UCSD-AML1 (cell line): ENCODE data around the gene TTBK2.
"Not testable (repeated sequence)": the region's sequence is repeated elsewhere in the genome, so short reads cannot be mapped to it uniquely, and the experiment has no call there.

ENCODE experiments used
- DNase-seq: peaks from one replicate; lab custom pipeline; 2025; ENCODE audit not compliant: unreplicated experiment; lab: John Stamatoyannopoulos, UW

TTBK2 gene

DNA sequence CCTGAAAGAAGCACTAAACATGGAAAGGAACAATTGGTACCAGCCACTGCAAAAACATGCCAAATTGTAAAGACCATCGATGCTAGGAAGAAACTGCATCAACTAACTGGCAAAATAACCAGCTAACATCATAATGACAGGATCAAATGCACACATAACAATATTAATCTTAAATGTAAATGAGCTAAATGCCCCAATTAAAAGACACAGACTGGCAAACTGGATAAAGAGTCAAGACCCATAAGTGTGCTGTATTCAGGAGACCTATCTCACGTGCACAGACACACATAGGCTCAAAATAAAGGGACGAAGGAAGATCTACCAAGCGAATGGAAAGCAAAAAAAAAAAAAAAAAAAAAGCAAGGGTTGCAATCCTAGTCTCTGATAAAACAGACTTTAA is 154.5 kb downstream of the TTBK2 start:
- DNase-seq = not testable (repeated sequence)

DNA sequence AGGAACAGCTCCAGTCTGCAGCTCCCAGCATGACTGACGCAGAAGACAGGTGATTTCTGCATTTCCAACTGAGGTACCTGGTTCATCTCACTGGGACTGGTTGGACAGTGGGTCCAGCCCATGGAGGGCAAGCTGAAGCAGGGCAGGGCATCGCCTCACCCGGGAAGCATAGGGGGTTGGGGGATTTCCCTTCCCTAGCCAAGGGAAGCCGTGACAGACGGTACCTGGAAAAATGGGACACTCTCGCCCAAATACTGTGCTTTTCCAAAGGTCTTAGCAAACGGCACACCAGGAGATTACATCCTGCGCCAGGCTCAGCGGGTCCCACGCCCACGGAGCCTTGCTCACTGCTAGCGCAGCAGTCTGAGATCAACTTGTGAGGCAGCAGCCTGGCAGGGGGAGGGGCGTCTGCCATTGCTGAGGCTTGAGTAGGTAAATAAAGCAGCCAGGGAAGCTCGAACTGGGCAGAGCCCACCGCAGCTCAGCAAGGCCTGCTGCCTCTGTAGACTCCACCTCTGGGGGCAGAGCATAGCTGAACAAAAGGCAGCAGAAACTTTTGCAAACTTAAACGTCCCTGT is 156.3 kb downstream of the TTBK2 start:
- DNase-seq = not testable (repeated sequence)

DNA sequence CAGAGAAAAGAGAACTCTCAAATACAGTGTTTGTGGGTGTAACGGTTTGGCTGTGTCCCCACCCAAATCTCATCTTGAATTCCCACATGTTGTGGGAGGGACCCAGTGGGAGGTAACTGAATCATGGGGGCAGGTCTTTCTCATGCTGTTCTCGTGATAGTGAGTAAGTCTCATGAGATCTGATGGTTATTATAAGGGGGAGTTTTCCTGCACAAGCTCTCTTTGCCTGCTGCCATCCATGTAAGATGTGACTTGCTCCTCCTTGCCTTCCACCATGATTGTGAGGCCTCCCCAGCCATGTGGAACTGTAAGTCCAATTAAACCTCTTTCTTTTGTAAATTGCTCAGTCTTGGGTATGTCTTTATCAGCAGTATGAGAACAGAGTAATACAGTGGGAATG is 158.8 kb downstream of the TTBK2 start:
- DNase-seq = not testable (repeated sequence)

DNA sequence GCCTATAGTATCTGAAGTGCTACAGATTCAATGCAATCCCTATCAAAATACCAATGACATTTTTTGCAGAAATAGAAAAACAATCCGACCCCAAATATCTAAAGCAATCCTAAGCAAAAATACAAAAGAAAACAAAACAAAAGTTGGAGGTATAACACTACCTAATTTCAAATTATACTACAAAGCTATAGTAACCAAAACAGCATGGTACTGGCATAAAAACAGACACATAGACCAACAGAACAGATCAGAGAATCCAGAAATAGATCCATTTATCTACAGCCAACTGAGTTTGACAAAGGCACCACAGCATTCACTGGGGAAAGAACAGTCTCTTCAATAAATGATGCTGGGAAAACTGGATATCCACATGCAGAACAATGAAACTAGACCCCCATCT is 159.8 kb downstream of the TTBK2 start:
- DNase-seq = no peak

DNA sequence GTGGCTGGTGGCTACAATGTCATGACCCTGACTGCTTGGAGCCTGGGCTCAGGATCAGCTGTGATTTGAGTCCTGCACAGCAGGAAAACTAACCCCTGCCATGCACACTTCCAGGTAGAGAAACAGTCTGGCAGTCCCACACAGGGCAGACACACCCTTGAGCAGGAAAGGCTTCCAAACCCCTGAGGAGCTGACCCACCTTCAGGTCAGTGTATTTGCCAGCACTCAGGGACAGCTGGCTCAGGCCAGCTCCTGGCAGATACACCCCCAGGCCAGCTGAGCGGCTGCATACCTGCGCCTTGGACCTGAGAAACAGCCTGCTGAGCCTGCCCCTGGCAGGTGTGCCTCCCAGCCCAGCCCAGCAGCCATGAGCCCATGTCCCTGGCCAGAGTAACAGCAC is 161.5 kb downstream of the TTBK2 start:
- no peak for DNase-seq

DNA sequence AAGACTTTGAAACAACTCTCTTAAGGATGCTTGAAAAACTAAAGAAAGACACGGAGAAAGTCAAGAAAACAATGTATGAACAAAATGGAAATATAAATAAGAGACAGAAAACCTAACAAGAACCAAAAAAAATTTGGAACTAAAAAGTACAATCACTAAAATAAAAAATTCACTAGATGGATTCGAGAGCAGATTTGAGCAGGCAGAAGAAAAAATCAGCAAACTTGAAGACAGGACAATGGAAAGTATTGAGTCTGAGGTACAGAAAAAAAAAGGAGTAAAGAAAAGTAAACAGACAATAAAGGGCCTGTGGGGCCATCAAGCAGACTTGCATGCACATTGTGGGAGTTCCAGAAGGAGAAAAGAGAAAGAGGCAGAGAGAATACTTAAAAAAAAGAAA is 170.3 kb downstream of the TTBK2 start:
- no peak for DNase-seq

DNA sequence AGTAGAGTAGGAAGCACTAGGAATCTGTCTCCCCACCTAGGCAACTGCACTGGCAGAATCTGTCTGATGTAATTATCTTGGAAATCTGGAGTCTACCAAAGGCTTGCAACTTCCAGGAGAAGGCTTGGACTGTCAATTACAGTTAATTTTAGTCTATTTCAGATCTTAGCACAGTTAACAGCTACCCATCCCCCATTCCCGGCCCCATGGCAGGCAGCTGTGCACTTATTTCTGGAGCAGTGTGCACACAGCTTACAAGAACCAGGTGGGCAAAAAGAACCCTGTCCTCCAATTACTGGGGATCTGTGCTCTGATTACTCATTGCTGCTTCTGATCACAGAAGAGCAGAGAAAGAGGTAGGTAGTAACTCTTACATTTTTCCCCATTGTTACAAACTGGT is 171.3 kb downstream of the TTBK2 start:
- DNase-seq = no peak

DNA sequence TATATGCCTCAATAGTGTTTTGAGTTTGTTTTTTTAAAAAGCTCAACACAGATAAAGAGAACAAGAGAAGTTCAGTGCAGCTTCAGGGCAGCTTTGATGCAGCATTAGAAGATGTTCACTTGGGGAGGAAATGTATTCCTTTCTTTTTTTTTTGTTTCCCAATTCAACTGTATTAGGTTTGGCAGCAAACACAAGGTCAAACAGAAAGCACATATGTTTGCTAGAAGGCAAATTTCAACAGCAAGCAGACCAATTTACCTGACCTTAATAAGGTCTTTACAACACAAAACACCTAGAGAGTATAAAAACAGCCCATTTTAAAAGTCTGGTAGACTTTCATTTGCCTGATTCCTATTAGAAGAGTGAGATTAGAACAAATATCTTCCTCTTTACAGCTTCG is 176.4 kb downstream of the TTBK2 start:
- no peak for DNase-seq

DNA sequence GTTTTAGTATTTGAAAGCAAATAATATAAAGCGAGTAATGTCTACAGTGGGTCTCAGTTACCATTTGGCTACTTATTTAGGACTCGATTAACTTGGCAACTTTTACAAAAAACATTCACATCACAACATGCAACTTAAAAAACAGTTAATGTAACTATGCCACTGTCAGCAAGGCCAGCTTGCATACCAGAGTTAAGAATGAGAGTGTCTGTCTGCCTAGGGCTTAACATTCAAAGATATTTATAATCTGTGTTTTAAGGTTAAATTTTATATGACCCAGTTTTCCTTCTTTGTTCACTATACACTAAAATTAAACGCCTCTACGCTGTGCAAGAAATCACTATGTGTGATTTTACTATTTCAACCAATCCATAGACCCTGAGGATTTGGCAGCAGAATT is 178.4 kb downstream of the TTBK2 start:
- no peak for DNase-seq

DNA sequence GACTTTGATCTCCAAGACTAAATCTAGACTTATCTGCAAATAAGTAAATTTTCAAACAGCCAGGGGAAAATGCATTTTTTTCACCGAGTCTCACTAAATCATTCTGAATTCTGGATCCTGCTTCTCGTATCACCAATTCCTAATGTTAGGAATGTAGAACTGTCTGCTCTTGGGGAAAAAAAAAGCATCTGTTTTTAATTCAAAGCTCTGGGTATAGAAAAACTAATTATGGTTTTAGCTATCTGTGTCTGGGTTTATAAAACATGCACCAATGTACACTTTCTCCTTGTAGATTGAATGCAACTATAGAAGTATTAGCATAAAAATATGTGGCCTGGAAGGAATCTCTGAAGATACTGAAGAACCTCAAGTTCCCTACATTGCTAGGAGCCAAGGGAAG is 178.9 kb downstream of the TTBK2 start:
- no peak for DNase-seq

DNA sequence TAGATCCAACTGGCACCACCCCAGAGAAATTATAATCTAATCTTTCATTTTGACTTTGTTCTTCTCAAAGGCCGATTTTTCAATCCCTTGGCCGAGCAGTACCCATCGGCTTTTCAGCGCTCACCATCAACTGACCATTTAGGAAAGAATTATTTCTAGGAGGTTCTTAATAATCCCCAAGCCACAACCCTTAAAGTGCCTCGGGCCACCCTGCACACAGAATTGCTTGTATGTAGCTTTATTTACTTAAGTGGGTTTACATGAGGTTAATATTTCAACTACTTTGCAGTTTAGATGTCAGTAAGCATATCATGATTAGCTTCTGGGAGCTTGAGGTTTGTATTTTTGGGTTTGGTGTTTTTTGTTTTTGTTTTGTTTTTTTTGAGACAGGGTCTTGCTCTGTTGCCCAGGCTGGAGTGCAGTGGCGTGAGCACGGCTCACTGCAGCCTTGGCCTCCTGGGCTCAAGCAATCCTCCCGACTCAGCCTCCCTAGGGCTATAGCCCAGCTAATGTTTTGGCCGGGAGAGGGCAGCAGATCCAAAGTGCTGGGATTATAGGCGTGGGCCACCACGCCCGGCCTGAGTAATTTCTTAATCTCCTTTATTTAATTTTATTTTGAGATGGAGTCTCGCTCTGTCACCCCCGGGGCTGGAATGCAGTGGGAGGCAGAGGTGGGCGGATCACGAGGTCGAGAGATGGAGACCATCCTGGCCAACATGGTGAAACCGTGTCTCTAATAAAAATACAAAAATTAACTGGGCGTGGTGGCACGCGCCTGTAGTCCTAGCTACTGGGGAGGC is 182.8 kb downstream of the TTBK2 start:
- no peak for DNase-seq

DNA sequence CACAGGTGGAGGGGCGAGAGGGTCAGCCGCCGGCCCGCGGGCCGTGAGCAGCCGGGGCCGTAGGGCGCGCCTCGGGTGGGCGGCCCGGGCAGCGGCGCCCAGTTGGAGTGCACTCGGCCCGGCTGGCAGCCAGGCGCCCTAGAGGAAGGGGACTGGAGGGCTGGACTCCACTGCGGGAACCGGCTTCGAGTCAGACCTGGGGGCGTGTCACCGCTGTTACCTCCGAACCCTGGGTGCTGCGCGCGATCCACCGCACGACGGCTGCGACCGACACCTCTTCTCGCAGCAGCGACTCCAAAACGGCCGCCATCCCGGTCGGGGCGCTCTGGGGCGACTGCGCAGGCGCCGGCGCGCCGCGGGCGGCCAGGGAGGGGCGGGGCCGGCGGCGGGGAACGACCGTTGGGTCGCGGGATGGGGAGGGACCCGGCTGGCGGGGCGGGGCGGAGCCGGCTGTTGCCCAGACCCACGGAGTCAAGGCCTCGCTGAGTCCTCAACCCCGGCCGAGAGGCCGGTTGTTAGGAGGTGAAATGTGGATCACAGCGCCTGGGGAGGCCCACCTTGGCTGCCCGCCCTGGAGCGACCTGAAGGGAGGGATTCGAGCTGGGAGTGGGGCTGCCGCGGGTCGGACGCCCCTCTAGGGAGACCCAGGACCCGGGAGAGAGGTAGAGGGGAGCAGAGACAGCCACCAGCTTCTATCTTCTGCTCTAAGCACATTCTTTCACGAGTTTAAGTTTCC is 183.6 kb downstream of the TTBK2 start, which contains the start of gene CDAN1:
TSS of gene CDAN1 (minus strand) at position 336 of the 736 bp plus-strand sequence. CDS start at position 310, 26 bp downstream.
- DNase-seq = peak; percentile 91

DNA sequence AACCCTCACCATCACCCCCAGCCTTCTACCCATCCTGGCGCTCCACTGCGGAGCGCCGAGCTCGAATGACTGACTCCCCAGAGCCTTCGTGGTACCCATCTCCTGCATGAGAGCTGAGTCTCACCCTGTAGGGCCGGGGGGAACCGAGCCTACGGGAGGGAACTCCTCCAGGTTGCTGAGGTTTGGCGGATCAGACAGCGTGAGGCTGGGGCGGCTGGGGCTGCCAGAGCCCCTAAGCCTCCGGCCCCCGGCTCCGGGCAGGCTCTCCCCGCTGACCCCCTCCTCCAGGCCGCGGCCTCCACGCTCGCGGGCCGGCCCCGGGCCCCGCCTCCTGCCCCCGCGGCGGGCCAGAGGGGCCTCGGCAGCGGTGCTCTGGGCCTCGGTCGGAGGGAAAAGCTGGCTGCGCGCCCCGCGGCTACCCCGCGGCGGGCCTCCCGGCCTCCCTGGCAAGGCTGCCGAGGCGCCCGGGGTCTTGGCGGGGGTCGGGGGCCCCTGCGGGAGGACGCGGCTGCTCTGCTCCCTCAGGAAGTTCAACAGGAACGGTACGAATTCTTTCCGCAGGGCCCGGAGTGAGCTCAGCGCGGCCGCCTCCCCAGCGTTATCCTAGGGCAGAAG is 184.3 kb downstream of the TTBK2 start:
- peak; percentile 41 for DNase-seq

DNA sequence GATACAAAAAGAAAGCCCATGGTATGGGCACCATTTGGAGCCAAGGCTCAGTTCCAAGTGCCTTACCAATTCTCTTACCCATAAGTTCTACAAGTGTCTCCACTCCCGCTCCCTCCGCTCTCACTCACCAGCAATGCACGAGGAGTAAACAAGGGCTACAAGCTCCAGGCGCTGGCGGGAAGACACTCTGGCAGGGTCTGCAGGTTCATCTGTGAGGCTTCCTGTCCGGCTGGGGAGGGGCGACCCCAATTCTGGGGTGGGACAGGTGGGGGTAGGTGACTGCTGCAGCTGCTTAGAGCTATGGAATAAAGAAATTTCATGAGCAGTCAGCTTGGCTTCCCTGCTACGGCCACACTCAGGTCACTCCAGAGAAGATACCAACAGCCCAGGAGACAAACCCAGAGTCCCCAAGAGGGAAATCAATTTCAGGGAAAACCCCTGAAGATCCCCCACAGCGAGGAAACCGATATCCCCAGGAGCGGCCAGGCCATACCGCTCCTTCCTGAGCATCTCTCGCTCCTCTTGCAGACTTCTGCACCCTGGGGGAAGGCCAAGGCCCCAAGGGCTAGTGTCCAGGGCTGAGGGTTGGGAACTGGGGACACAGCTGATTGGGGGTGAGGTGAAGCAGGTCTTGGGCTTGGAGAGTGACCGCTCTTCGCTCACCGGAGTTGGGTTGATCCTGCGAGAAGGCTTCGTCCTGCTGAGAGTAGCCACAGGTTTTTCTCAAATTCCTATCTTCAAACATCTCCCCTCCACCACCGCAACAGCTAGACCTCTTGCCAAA is 185.0 kb downstream of the TTBK2 start:
- DNase-seq = no peak

DNA sequence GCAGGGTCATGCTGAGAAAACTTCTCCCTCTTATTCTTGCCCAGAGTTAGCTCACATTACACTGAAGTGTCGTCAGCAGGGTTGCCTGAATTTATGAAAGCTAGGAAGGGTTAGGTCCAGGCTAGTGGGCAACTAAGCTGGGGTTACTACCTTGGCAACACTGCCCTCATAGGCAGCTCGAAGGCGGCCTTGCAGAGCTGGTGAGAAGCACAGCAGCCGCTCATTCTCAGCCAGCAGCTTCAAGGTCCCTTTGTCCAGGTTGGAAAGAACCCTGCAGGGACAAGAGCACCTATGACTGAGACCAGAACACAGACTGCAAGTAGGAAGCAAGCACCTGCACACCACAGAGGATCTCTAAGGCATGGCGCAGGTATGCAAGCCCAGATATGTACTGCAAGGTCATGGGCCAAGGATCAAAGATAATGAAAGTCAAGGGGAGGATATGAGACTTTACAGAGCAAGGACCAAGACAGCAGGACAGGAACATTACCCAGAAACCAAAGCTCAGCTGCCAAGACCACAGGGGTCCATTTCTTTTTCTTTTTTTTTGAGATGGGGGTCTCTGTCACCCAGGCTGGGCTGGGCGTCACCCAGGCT is 186.4 kb downstream of the TTBK2 start:
- DNase-seq = no peak

DNA sequence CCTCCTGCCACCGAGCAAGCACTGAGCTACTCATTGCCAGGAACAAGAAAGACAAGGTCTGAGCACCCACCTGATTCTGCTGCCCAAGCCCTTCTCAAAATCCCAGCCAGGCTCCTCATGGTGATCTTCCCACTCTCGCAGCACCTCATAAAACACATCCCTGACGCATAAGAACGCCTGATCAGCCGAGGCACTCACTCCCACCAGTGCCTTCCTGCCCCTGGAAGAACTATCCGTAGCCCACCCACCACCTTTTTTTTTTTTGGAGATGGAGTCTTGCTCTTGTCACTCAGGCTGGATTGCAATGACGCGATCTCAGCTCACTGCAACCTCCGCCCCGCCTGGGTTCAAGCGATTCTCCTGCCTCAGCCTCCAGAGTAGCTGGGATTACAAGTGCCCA is 187.6 kb downstream of the TTBK2 start:
- no peak for DNase-seq

DNA sequence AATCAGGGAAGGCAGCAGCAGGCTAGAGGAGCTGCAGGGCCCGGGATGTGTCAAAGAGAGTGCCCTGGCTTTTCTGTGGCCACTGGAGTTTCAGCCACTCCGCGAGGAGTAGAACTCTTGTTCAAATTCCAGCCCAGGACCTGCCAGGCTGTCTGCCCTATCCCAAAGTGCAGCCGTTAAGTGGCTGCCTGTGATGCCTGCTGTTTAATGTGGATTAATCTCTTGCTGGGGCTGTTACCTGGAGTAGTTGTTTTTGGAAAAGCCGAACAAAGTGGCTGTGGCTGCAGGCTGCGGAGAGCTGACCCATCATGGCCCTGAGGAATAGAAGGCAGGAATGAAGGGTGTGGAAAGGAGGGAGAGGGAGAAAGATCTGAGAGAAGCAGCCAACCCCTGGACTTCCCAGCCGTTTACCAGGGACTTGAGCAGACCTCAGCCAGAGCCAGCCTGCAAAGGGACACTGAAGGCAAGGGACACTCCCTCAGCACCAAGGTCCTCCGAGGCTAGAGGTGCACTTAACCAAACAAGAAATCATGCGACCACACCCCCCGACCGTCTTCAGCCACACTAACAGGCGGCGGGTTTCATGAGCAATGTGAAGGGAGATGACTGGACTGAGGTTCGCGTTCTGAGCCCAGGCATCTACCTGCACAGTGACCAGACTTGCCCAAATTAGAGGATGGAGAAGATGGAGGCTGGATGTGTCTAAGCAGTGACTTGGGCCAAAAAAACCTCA is 188.3 kb downstream of the TTBK2 start:
- no peak for DNase-seq

DNA sequence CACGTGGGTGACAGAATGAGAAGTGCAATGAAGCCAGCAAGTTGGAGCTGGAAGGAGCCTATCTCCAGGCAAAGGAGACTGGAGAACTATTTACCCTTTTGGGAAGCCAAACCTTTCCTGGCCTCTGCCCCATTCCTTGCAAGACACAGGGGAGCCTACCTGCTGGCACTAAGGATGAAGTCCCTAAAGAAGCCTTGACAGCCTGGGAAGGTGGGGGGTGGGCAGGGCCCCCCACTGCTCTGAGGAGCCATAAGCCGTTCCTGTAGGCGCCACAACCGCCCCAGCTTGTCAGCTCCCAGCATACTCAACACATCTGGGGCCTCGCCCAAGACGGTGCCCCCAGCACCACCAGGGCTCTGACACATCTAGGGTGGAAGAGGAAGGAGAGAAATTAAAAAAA is 189.1 kb downstream of the TTBK2 start:
- DNase-seq = no peak

DNA sequence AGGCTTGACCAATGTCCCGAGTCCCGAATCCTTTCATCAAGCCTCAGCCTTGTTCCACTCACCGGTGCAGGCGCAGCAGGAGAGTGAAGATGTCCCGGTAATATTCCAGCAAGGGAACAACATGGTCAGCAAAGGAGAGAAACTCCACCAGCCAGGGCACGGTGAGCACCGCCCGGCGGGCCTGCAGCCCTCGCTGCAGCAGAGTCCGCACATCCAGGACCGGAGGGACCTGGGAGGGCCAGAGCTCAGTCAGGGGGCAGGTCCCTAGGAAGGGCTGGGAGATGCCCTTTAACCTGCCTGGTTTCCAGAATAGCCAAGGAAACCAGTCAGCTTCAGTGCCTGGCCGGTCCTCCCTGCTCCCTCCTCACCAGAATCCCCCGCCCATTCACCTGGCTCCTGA is 190.0 kb downstream of the TTBK2 start:
- DNase-seq = no peak

DNA sequence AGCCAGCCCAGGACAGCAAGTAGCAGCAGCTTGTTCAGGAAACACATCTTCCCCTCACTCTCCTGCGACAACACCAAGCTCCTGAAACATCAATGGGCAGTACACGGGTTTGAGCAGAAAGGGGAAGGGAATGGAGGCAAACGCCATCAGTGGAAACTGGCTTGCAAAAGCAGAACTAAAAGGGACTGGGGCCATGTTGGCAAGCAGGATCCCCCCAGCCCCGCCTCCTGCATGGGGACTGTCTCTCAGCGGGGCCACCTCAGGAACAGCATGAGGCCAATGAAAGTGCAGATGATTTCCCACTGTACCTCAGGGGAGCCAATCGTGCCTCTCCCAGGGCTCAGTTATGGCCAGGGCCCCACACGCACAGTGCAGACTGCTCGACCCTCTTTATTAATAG is 190.4 kb downstream of the TTBK2 start:
- no peak for DNase-seq
